WTC11 (cell line): ENCODE data around the gene FAM13C. TPM values are rescaled to one million over a fixed set of nuclear protein-coding genes. Genes with fewer than 3 reads are reported as not detected.

Source experiments
- ATAC-seq: fragments of 200-7000 bp; cut with Tn5 transposase; 2 replicates; pipeline ENCODE4 v1.10.0; 2021; ENCODE audit warnings: mild to moderate bottlenecking, moderate library complexity
- CTCF ChIA-PET: fragments of 300-600 bp; sonication (Branson Sonifier 250); formaldehyde crosslinking; loops from one replicate; lab custom pipeline; 2021; ENCODE audit warnings: antibody characterized with exemption; lab: Charles Lee
- POLR2A ChIA-PET: fragments of 350-600 bp; sonication (Branson Sonifier 250); formaldehyde crosslinking; loops from one replicate; lab custom pipeline; 2021; ENCODE audit warnings: antibody characterized with exemption; lab: Charles Lee
- DNase-seq: peaks from one replicate; pipeline ENCODE4 v3.0.0; 2021; ENCODE audit warnings: low spot score
- H3K27ac Mint-ChIP-seq: 2 replicates; pipeline ENCODE4 v1.8.0; 2021; ENCODE audit warnings: mixed read lengths
- H3K27me3 Mint-ChIP-seq: 2 replicates; pipeline ENCODE4 v1.8.0; 2021; ENCODE audit warnings: low read depth, mild to moderate bottlenecking, moderate library complexity, mixed read lengths
- H3K36me3 Mint-ChIP-seq: 2 replicates; pipeline ENCODE4 v1.8.0; 2021; ENCODE audit warnings: mixed read lengths
- H3K4me1 Mint-ChIP-seq: 2 replicates; pipeline ENCODE4 v1.8.0; 2022; ENCODE audit warnings: mixed read lengths
- H3K4me3 Mint-ChIP-seq: 2 replicates; pipeline ENCODE4 v1.8.0; 2021; ENCODE audit warnings: mild to moderate bottlenecking, moderate library complexity, mixed read lengths
- H3K9me3 Mint-ChIP-seq: 2 replicates; pipeline ENCODE4 v1.8.0; 2021; ENCODE audit warnings: mixed read lengths
- CREB1 ChIP-seq: sonication (generic); formaldehyde crosslinking; IDR thresholded peaks from 2 replicates; pipeline ENCODE4 v1.8.0; 2023; ENCODE audit warnings: mild to moderate bottlenecking, missing genetic modification reagents
- E2F4 ChIP-seq: sonication (generic); formaldehyde crosslinking; IDR thresholded peaks from 2 replicates; pipeline ENCODE4 v1.8.1; 2022; ENCODE audit warnings: low read depth, mild to moderate bottlenecking, moderate library complexity, missing genetic modification reagents, borderline replicate concordance
- E2F5 ChIP-seq: sonication (generic); formaldehyde crosslinking; IDR thresholded peaks from 2 replicates; pipeline ENCODE4 v1.8.1; 2022; ENCODE audit warnings: mild to moderate bottlenecking, moderate library complexity, missing genetic modification reagents
- ERG ChIP-seq: fragments of 250-450 bp; sonication (Bioruptor Pico); IDR thresholded peaks from 2 replicates; pipeline ENCODE4 v1.8.0; 2021; ENCODE audit warnings: mild to moderate bottlenecking
- FOXJ3 ChIP-seq: sonication (generic); formaldehyde crosslinking; IDR thresholded peaks from 2 replicates; pipeline ENCODE4 v1.9.0; 2021; ENCODE audit warnings: missing genetic modification reagents, mild to moderate bottlenecking, borderline replicate concordance
- HMGA2 ChIP-seq: fragments of 250-450 bp; sonication (Bioruptor Pico); IDR thresholded peaks from 2 replicates; pipeline ENCODE4 v1.4.0; 2021; ENCODE audit warnings: mild to moderate bottlenecking, moderate library complexity
- IRF1 ChIP-seq: sonication (generic); formaldehyde crosslinking; IDR thresholded peaks from 2 replicates; pipeline ENCODE4 v1.8.0; 2023; ENCODE audit warnings: missing genetic modification reagents
- JUN ChIP-seq: sonication (generic); formaldehyde crosslinking; IDR thresholded peaks from 2 replicates; pipeline ENCODE4 v1.8.0; 2023; ENCODE audit warnings: mild to moderate bottlenecking, missing genetic modification reagents
- MLX ChIP-seq: sonication (generic); formaldehyde crosslinking; IDR thresholded peaks from 2 replicates; pipeline ENCODE4 v1.8.1; 2023; ENCODE audit warnings: mild to moderate bottlenecking, missing genetic modification reagents, moderate library complexity
- RORB ChIP-seq: fragments of 250-450 bp; sonication (Bioruptor Pico); IDR thresholded peaks from 2 replicates; pipeline ENCODE4 v1.9.0; 2021; ENCODE audit warnings: mild to moderate bottlenecking
- SMAD3 ChIP-seq: sonication (generic); formaldehyde crosslinking; IDR thresholded peaks from 2 replicates; pipeline ENCODE4 v1.8.0; 2022; ENCODE audit warnings: missing genetic modification reagents, mild to moderate bottlenecking, borderline replicate concordance
- SOX15 ChIP-seq: fragments of 250-450 bp; sonication (Bioruptor Pico); IDR thresholded peaks from 2 replicates; pipeline ENCODE4 v1.9.0; 2021; ENCODE audit warnings: mild to moderate bottlenecking
- SP1 ChIP-seq: sonication (generic); formaldehyde crosslinking; conservative IDR thresholded peaks from 2 replicates; pipeline ENCODE4 v1.8.1; 2022; ENCODE audit warnings: missing genetic modification reagents
- STAT6 ChIP-seq: sonication (generic); formaldehyde crosslinking; conservative IDR thresholded peaks from 2 replicates; pipeline ENCODE4 v1.8.1; 2023; ENCODE audit warnings: mild to moderate bottlenecking, low read depth, missing genetic modification reagents, moderate library complexity
- TCF7 ChIP-seq: sonication (generic); formaldehyde crosslinking; IDR thresholded peaks from 2 replicates; pipeline ENCODE4 v1.8.0; 2022; ENCODE audit warnings: mild to moderate bottlenecking, low read depth, missing genetic modification reagents, moderate library complexity
- ZBTB43 ChIP-seq: sonication (generic); formaldehyde crosslinking; IDR thresholded peaks from 2 replicates; pipeline ENCODE4 v1.8.1; 2023; ENCODE audit warnings: mild to moderate bottlenecking, missing genetic modification reagents
- ZNF281 ChIP-seq: sonication (generic); formaldehyde crosslinking; IDR thresholded peaks from 2 replicates; pipeline ENCODE4 v1.8.0; 2023; ENCODE audit warnings: mild to moderate bottlenecking, missing genetic modification reagents
- ZNF425 ChIP-seq: fragments of 250-450 bp; sonication (Bioruptor Pico); conservative IDR thresholded peaks from 2 replicates; pipeline ENCODE4 v1.9.0; 2021; ENCODE audit warnings: mild to moderate bottlenecking
- ZNF512 ChIP-seq: sonication (generic); formaldehyde crosslinking; IDR thresholded peaks from 2 replicates; pipeline ENCODE4 v1.8.1; 2022; ENCODE audit warnings: missing genetic modification reagents, borderline replicate concordance
- total RNA-seq: library from RNA; stranded (reverse); gene quantifications from 3 replicates; pipeline ENCODE4 v1.2.3, GENCODE V29; 2021

The FAM13C gene
- total RNA-seq, 1 experiment from 2014 or later: 1.5 TPM

- no peaks in the 10 kb centered on the region for H3K4me1 Mint-ChIP-seq
- peaks cover 30% of the 10 kb centered on the region for H3K27me3 Mint-ChIP-seq
- H3K4me3 Mint-ChIP-seq: no peak overlapping the region
- ChIA-PET POLR2A (no interaction called here), CTCF (no interaction called here)
- ATAC-seq: no peak
- H3K27ac Mint-ChIP-seq: no peak overlapping the region
- peaks cover 14% of the 10 kb centered on the region for H3K9me3 Mint-ChIP-seq
- DNase-seq: no peak
- no peak for TF ChIP-seq RORB (CRISPR knock-in tag)
- no peak for TF ChIP-seq ZNF425 (CRISPR knock-in tag)
- H3K36me3 Mint-ChIP-seq: peaks cover 7% of the 10 kb centered on the region; the same call in 1 of the 2 replicates
Observed at GRCh38 chr10:59342723-59343122, 19.6 kb downstream of the FAM13C start.

GRCh38 chr10:59342000-59342399, 20.3 kb downstream of the FAM13C start:
- Mint-ChIP-seq H3K27ac (no peak overlapping the region), H3K27me3 (peaks cover 36% of the 10 kb centered on the region), H3K9me3 (peaks cover 14% of the 10 kb centered on the region), H3K36me3 (peaks cover 7% of the 10 kb centered on the region; the same call in 1 of the 2 replicates), H3K4me3 (no peak overlapping the region), H3K4me1 (peaks cover 4% of the 10 kb centered on the region; the same call in 1 of the 2 replicates)
- ChIA-PET POLR2A (no interaction called here), CTCF (no interaction called here)
- DNase-seq (no peak), ATAC-seq (no peak)
- TF ChIP-seq ZNF281 (CRISPR knock-in tag) (no peak), MLX (CRISPR knock-in tag) (no peak), SP1 (CRISPR knock-in tag) (no peak), E2F4 (CRISPR knock-in tag) (no peak), ZNF512 (CRISPR knock-in tag) (no peak), HMGA2 (CRISPR knock-in tag) (no peak), SMAD3 (CRISPR knock-in tag) (no peak), IRF1 (CRISPR knock-in tag) (no peak), E2F5 (no peak), FOXJ3 (CRISPR knock-in tag) (no peak), SOX15 (CRISPR knock-in tag) (no peak), JUN (no peak), ZBTB43 (CRISPR knock-in tag) (no peak), STAT6 (CRISPR knock-in tag) (no peak), ERG (CRISPR knock-in tag) (no peak), CREB1 (no peak), TCF7 (CRISPR knock-in tag) (no peak)
